ENCODE measurements around the gene HSFX2. TPM values are rescaled to one million over a fixed set of nuclear protein-coding genes. Genes with fewer than 3 reads are reported as not detected.

Gene HSFX2, protein sequence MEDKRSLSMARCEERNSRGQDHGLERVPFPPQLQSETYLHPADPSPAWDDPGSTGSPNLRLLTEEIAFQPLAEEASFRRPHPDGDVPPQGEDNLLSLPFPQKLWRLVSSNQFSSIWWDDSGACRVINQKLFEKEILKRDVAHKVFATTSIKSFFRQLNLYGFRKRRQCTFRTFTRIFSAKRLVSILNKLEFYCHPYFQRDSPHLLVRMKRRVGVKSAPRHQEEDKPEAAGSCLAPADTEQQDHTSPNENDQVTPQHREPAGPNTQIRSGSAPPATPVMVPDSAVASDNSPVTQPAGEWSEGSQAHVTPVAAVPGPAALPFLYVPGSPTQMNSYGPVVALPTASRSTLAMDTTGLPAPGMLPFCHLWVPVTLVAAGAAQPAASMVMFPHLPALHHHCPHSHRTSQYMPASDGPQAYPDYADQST
- not detected in 2 replicates for total RNA-seq

DNA sequence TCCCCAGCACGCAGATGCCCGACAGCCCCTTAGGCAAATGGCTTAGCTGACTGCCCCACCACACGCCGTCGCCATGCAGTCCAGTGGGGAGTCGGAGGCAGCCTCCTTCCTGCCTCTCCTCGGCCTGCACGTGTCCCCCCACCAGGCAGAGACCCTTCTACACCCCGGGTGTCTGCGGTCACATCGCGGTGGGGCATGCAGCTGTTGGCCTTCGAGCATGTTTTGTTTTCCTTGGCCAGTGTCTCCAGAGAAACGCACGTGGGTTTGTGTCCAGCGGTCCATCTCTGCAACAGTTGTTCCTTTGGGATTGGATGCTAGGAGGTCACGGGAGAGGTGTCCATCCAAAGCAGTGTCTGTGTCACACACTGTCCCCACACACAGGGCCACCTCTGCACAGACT, at the start of gene HSFX2:
HSFX2 (minus strand) TSS at position 101 of the 400 bp plus-strand sequence. CDS start 614 bp downstream, outside the sequence.

DNA sequence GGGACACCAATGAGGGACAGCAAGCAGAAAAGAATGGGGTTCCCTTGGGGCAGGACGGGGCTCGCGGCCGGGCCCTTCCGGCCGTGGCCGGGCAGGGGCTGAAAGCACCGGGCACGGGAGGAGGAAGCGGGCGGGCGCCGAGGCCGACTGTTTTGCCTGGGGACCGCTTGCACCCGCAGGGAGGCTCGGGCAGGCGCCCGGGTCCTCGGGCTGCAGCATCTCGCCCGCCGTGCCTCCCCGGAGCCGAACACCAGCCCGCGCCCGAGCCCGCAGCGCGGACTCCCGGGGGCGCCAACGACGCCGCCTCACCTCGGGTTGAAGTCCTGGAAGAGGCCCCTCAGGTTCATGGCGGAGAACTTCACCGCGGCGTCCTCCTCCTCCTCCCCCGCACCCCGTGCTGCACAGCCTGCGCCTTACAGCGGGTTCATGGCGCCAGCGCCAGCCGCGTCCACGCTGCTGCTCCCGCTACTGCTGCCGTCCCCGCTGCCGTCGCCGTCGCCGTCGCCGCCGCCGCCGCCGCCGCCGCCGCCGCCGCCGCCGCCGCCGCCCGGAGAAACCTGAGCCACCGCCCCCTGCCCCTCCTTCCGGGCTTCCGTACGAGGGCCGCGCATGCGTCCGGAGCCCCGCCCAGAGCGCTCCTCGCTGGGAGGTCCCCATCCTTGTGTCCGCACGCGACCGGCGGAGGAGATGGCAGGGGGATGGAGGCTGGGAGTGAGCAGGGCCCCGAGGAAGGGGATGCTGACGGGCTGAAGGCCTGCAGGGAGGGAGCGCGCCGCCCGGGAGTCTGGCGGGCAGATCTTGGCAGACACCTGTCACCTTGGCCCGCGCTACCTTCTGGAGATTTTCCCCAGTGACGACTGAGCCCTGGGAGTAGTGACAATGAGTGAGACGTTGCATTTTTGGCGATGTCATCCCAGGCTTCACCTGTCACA, 36.4 kb upstream of the HSFX2 start, which contains the start of gene TMEM185A:
TMEM185A (minus strand) TSS at position 559 of the 932 bp plus-strand sequence; CDS start at position 347, 212 bp downstream.

DNA sequence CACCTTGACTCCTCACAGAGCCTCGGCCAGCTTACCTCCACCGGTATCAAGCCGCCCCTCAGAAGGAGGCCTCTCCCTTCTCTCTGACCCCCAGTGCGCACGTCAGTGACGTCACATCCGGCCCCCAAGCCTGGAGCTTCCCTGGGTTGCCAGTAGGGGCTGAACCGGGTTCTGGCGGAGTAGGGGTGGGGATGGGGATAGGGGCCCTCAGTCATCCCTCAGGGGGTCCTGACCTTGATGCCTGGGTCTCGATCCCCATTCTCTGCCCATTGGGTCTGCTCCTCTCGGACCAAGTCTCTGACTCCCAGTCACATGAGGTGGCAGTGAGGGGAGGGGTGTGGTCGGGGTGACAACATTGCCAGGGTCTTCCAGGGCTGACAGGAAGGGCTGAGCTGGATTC, 7.8 kb downstream of the HSFX2 start, which contains the start of gene MAGEA9B:
MAGEA9B (minus strand) TSS at position 101 of the 400 bp plus-strand sequence. CDS start 4,280 bp downstream, outside the sequence.

DNA sequence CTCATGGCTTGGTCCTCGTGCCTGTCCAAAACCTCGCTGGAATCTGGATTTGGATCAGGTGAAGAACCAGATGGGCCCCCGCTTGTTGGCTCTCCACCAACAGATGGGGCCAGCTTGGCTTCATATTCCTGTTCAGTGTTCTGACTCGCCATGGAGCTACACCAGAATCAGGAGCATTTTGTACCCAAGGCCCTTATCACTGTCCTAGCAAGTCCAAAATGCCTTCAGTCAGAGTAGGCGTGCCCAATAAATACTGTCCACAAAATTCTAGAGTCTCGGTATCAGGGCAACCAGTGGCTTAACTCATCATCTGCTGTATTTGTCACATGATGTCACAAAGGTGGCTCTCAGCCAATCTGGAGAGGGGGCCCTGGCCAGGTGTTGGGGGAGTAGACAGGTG, 45.4 kb downstream of the HSFX2 start, which contains the start of gene HSFX3:
HSFX3 (minus strand) TSS at position 224 of the 400 bp plus-strand sequence; CDS start at position 152, 72 bp downstream.

Other genes with a start within 250 kb of the HSFX2 start
- 55.0 and 60.6 TPM in 2 replicates for gene IDS, start 90.0 kb downstream of the HSFX2 start, total RNA-seq
- gene EOLA1, start 54.3 kb downstream of the HSFX2 start, total RNA-seq: 14.4 and 14.7 TPM in 2 replicates
- gene HSFX3, start 45.4 kb downstream of the HSFX2 start, total RNA-seq: not detected in 2 replicates
- 0.06 TPM in 1 of 2 replicates, not detected in the other for gene MAGEA9B, start 7.9 kb downstream of the HSFX2 start, total RNA-seq
- gene TMEM185A, start 36.5 kb upstream of the HSFX2 start, total RNA-seq: 18.5 and 22.9 TPM in 2 replicates
- gene MAGEA11, start 116.7 kb upstream of the HSFX2 start, total RNA-seq: not detected in 2 replicates
- gene HSFX1, start 178.8 kb upstream of the HSFX2 start, total RNA-seq: 0.66 and 0.75 TPM in 2 replicates
- not detected in 2 replicates for gene MAGEA9, start 186.6 kb upstream of the HSFX2 start, total RNA-seq